Calu3 (cell line): ENCODE results near the gene GRAMD2A. TPM values are rescaled to one million over a fixed set of nuclear protein-coding genes. Genes with fewer than 3 reads are reported as not detected.
A peak's percentile ranks its signal among the peaks of the same experiment; 100 is the strongest.

Experiments
- BruUV-seq: library from RNA; stranded (reverse); fragments of 400-500 nt; replicated peaks from 2 replicates; lab custom pipeline; 2021; lab: Mats Ljungman, UMichigan
- CTCF ChIA-PET: fragments of 300-600 bp; sonication (Branson Sonifier 250); formaldehyde crosslinking; loops from one replicate; lab custom pipeline; 2022; ENCODE audit warnings: antibody characterized with exemption; lab: Charles Lee
- DNase-seq: peaks from one replicate; pipeline ENCODE4 v3.0.0; 2022
- H3K27ac Mint-ChIP-seq: one replicate; pipeline ENCODE4 v1.8.0; 2022; ENCODE audit warnings: mixed read lengths; ENCODE audit not compliant: unreplicated experiment
- H3K27me3 Mint-ChIP-seq: one replicate; pipeline ENCODE4 v1.8.0; 2022; ENCODE audit warnings: mixed read lengths; ENCODE audit not compliant: unreplicated experiment
- H3K36me3 Mint-ChIP-seq: one replicate; pipeline ENCODE4 v1.8.0; 2022; ENCODE audit warnings: mild to moderate bottlenecking, moderate library complexity, mixed read lengths; ENCODE audit not compliant: insufficient read depth, unreplicated experiment
- H3K4me1 Mint-ChIP-seq: one replicate; pipeline ENCODE4 v1.8.0; 2022; ENCODE audit warnings: mild to moderate bottlenecking, low read depth, mixed read lengths; ENCODE audit not compliant: unreplicated experiment
- H3K4me3 Mint-ChIP-seq: one replicate; pipeline ENCODE4 v1.8.0; 2022; ENCODE audit warnings: mild to moderate bottlenecking, low read depth, moderate library complexity, mixed read lengths; ENCODE audit not compliant: unreplicated experiment
- H3K9me3 Mint-ChIP-seq: one replicate; pipeline ENCODE4 v1.8.0; 2022; ENCODE audit warnings: low read depth, mixed read lengths; ENCODE audit not compliant: unreplicated experiment
- CTCF ChIP-seq: fragments of 200-600 bp; IDR thresholded peaks from one replicate; pipeline ENCODE4 v1.8.0; 2022; ENCODE audit warnings: antibody characterized with exemption; ENCODE audit not compliant: unreplicated experiment
- intact Hi-C: fragments of 100-400 bp; cut with micrococcal nuclease; formaldehyde crosslinking; loops from one replicate; pipeline ENCODE4 v1.10.0; 2022; ENCODE audit not compliant: unreplicated experiment
- total RNA-seq: library from RNA; stranded (reverse); gene quantifications from 2 replicates; pipeline ENCODE4 v1.2.3, GENCODE V29; 2022

GRAMD2A gene
- total RNA-seq, 1 experiment from 2014 or later = 2.2 TPM

GRCh38 chr15:72229947-72230196 lies 32.3 kb upstream of the GRAMD2A start:
- Mint-ChIP-seq H3K27me3 (no peaks in the 10 kb centered on the region), H3K36me3 (peaks cover 83% of the 10 kb centered on the region), H3K27ac (peak overlapping the region; percentile 90), H3K9me3 (no peaks in the 10 kb centered on the region), H3K4me3 (peak overlapping the region; percentile 91), H3K4me1 (peaks cover 58% of the 10 kb centered on the region)
- CTCF ChIA-PET = interaction anchor here (0.6 to 1.1 kb wide), 3 partner anchors 11 to 218 kb away, joined by 3 to 5 read pairs (median 4); no protein-coding TSS in a partner anchor
- intact Hi-C loops = loop anchor here (5.0 kb wide), 1 partner anchor 42 kb away; the partner anchor contains the start of gene PARP6
- TF ChIP-seq CTCF = no peak
- DNase-seq = no peak
- BruUV-seq = no TSS peak

- peak overlapping the region; percentile 91 for H3K4me3 Mint-ChIP-seq
- no peak for DNase-seq
- peaks cover 81% of the 10 kb centered on the region for H3K36me3 Mint-ChIP-seq
- no peak for TF ChIP-seq CTCF
- no TSS peak for BruUV-seq
- intact Hi-C loops = loop anchor here (5.0 kb wide), 1 partner anchor 43 kb away; the partner anchor contains the start of gene PARP6
- H3K4me1 Mint-ChIP-seq = peaks cover 54% of the 10 kb centered on the region
- CTCF ChIA-PET = interaction anchor here (0.6 to 1.1 kb wide), 2 partner anchors 10 to 71 kb away, joined by 4 to 5 read pairs; no protein-coding TSS in a partner anchor
- peak overlapping the region; percentile 90 for H3K27ac Mint-ChIP-seq
- no peaks in the 10 kb centered on the region for H3K27me3 Mint-ChIP-seq
- H3K9me3 Mint-ChIP-seq = no peaks in the 10 kb centered on the region
Observed at GRCh38 chr15:72229076-72229946, 31.7 kb upstream of the GRAMD2A start.

DNA sequence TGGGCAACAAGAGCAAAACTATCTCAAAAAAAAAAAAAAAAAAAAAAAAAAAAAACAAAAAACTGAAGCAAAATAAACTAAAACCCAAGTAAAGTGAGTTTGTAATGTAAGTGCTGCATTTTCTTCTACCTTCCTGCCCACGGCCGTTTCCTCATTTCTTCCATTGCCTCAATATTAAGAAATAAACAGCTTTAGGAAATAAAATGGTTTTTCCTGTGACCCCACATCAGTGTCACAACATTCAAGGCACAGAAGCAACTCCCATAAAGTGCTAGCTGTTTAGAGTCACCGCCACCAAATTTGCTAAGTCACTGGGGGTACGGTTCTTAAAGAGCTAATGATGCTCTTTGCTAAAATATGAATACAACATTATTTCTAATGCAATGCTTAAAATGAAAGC lies 30.1 kb upstream of the GRAMD2A start:
- no peak for TF ChIP-seq CTCF
- BruUV-seq = no TSS peak
- Mint-ChIP-seq H3K36me3 (peaks cover 93% of the 10 kb centered on the region), H3K4me3 (peak overlapping the region; percentile 91), H3K4me1 (peaks cover 62% of the 10 kb centered on the region), H3K27me3 (no peaks in the 10 kb centered on the region), H3K9me3 (no peaks in the 10 kb centered on the region), H3K27ac (peak overlapping the region; percentile 90)
- intact Hi-C loops = loop anchor here (5.0 kb wide), 1 partner anchor 45 kb away; the partner anchor contains the start of gene PARP6
- CTCF ChIA-PET = interaction anchor here (0.6 to 1.9 kb wide), 7 partner anchors 11 to 255 kb away, joined by 3 to 12 read pairs (median 6); no protein-coding TSS in a partner anchor
- DNase-seq = no peak

DNA sequence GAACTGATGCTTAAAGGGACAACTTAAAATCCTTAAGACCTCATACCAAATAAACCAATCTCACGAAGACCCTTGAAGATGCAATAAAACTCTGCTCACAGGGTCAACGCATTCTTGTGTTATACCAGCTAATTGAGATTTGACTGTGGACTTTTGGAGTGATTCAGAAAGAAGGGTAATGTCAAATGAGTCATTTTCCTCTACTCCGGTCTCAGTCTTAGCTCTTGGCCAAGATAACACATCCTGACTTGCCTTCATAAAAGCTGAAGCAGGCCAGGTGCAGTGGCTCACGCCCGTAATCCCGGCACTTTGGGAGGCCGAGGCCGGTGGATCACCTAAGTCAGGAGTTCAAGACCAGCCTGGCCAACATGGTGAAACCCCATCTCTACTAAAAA lies 29.6 kb upstream of the GRAMD2A start:
- DNase-seq = peak; percentile 22
- BruUV-seq = no TSS peak
- intact Hi-C loops = loop anchor here (5.0 kb wide), 1 partner anchor 45 kb away; the partner anchor contains the start of gene PARP6
- Mint-ChIP-seq H3K36me3 (peaks cover 96% of the 10 kb centered on the region), H3K9me3 (no peaks in the 10 kb centered on the region), H3K27me3 (no peaks in the 10 kb centered on the region), H3K4me3 (peak overlapping the region; percentile 91), H3K4me1 (peaks cover 62% of the 10 kb centered on the region), H3K27ac (peak overlapping the region; percentile 90)
- CTCF ChIA-PET = interaction anchor here (0.6 to 1.9 kb wide), 9 partner anchors 10 to 262 kb away, joined by 3 to 12 read pairs (median 7); no protein-coding TSS in a partner anchor
- no peak for TF ChIP-seq CTCF
